ENCODE results near the gene GOPC. TPM values are rescaled to one million over a fixed set of nuclear protein-coding genes. Genes with fewer than 3 reads are reported as not detected.

The GOPC gene
- total and polyA plus RNA-seq, 2 of the 8 experiments (the other 6 are each of a cell fraction or from before 2014, with no cell fraction given), result 5.3 to 19.4 TPM

- no peaks in the 10 kb centered on the region for H3K79me1 ChIP-seq (ENCODE audit: low read depth, low read length)
- no peaks in the 10 kb centered on the region for H3K27me3 ChIP-seq (replicated peaks in 1 of 4; ENCODE audit: control insufficient read depth in 3 of 4, extremely low read depth in 1 of 4, insufficient read depth in 3 of 4, low read length in 3 of 4)
- no peak overlapping the region for H2AK5ac ChIP-seq (ENCODE audit: low read depth, low read length)
- no peak overlapping the region for H3K4me2 ChIP-seq (ENCODE audit: insufficient read depth in 1 of 2, low read depth in 2 of 2, low read length in 2 of 2)
- H3K36me3 ChIP-seq (ENCODE audit: control insufficient read depth in 2 of 4, insufficient read depth in 4 of 4, low read length in 3 of 4), result no peaks in the 10 kb centered on the region
- no peak overlapping the region for H2BK120ac ChIP-seq (replicated peaks; ENCODE audit: low read depth, low read length)
- CTCF ChIA-PET (ENCODE audit: partially characterized antibody), result interaction anchor here (0.6 to 2.2 kb wide), 2 partner anchors 47 to 58 kb away, joined by 4 to 5 read pairs; no protein-coding TSS in a partner anchor
- H3K4me1 ChIP-seq (replicated peaks in 1 of 4; ENCODE audit: control insufficient read depth in 3 of 4, insufficient read depth in 4 of 4, low read length in 3 of 4), result no peaks in the 10 kb centered on the region
- no peaks in the 10 kb centered on the region for H3K79me2 ChIP-seq (ENCODE audit: control insufficient read depth in 1 of 2, insufficient read depth in 2 of 2, low read length in 2 of 2)
- FAIRE-seq (no peak), DNase-seq (ENCODE audit: low read depth in 1 of 2, low spot score in 2 of 2) (no peak)
- H3K4me3 ChIP-seq (ENCODE audit: extremely low read depth in 1 of 4, insufficient read depth in 2 of 4, low read depth in 3 of 4, low read length in 4 of 4), result no peak overlapping the region
- H2BK15ac ChIP-seq (ENCODE audit: low read length), result no peak overlapping the region
- H2AFZ ChIP-seq (ENCODE audit: low read length), result no peak overlapping the region
- H3K27ac ChIP-seq (ENCODE audit: low read depth, low read length), result no peak overlapping the region
- TF ChIP-seq RBBP5 (IDR thresholded peaks at IDR 0.05; ENCODE audit: borderline replicate concordance, low read depth, low read length), result no peak
- TF ChIP-seq SRF (IDR thresholded peaks at IDR 0.05; ENCODE audit: low read depth, low read length), result no peak
- no peak for TF ChIP-seq EP300 (IDR thresholded peaks at IDR 0.05; ENCODE audit: borderline replicate concordance in 1 of 2, low read depth in 2 of 2, low read length in 2 of 2)
- TF ChIP-seq FOSL1 (IDR thresholded peaks at IDR 0.05; ENCODE audit: insufficient read depth, low read depth, low read length), result no peak
- no peak for TF ChIP-seq HDAC2 (IDR thresholded peaks at IDR 0.05; ENCODE audit: borderline replicate concordance in 1 of 2, low read depth in 2 of 2, low read length in 2 of 2)
- no peak for TF ChIP-seq E2F6 (IDR thresholded peaks at IDR 0.05)
- TF ChIP-seq POLR2A (IDR thresholded peaks at IDR 0.05; ENCODE audit: control extremely low read depth in 1 of 2, low read depth in 2 of 2, low read length in 2 of 2), result no peak
- H4K5ac ChIP-seq (ENCODE audit: insufficient read length, low read depth, low read length), result no peak overlapping the region
- no peaks in the 10 kb centered on the region for H3K9me3 ChIP-seq (ENCODE audit: insufficient read depth in 2 of 2, low read depth in 1 of 2, low read length in 1 of 2)
- H2BK20ac ChIP-seq (ENCODE audit: low read length), result no peak overlapping the region
- no peak overlapping the region for H3K56ac ChIP-seq (replicated peaks; ENCODE audit: insufficient read length, low read depth, low read length)
- H4K20me1 ChIP-seq (replicated peaks in 1 of 2; ENCODE audit: control insufficient read depth in 1 of 2, insufficient read depth in 2 of 2, low read length in 2 of 2), result no peaks in the 10 kb centered on the region
- no peak overlapping the region for H3K14ac ChIP-seq (ENCODE audit: insufficient read length)
- no peak overlapping the region for H3K9ac ChIP-seq (replicated peaks in 1 of 4; ENCODE audit: extremely low read depth in 1 of 4, low read depth in 3 of 4, low read length in 3 of 4)
- H2BK12ac ChIP-seq (ENCODE audit: low read depth, low read length), result no peak overlapping the region
- no peak overlapping the region for H4K91ac ChIP-seq (replicated peaks; ENCODE audit: insufficient read length, low read length)
- POLR2A ChIA-PET (ENCODE audit: partially characterized antibody), result no interaction called here
- H3K18ac ChIP-seq (ENCODE audit: extremely low read depth, low read length), result no peak overlapping the region
- no peak overlapping the region for H4K8ac ChIP-seq (ENCODE audit: extremely low read depth, insufficient read depth, low read length)
- no peak overlapping the region for H3K4ac ChIP-seq (replicated peaks; ENCODE audit: insufficient read length, low read depth, low read length)
- no peak overlapping the region for H3K23ac ChIP-seq (ENCODE audit: insufficient read length)
- H2BK5ac ChIP-seq (ENCODE audit: low read depth, low read length), result no peak overlapping the region
- 84% methylated on average over 2 of the region's 2 CpGs; no CpG with 5 or more reads in 1 of the 2 experiments for WGBS, 2 experiments (ENCODE audit: extremely low coverage in 1 of 2, insufficient coverage in 1 of 2, insufficient read length in 1 of 2, insufficient replicate concordance in 2 of 2, low coverage in 1 of 2, low lambda C conversion rate in 2 of 2, missing lambda C conversion rate in 1 of 2)
- no peaks in the 10 kb centered on the region for H3K23me2 ChIP-seq (ENCODE audit: low read depth, low read length)
Observed at GRCh38 chr6:117525607-117526006, 76.7 kb downstream of the GOPC start.
